Endodermal cell (in vitro differentiated cells): ENCODE results near the gene NAPSA. TPM values are rescaled to one million over a fixed set of nuclear protein-coding genes. Genes with fewer than 3 reads are reported as not detected.
A peak's percentile ranks its signal among the peaks of the same experiment; 100 is the strongest.

ENCODE experiments used
- DNase-seq: peaks from one replicate; pipeline ENCODE4 v3.0.0-alpha.2; 2017
- H3K27ac ChIP-seq: 2 replicates; pipeline ENCODE4 v1.5.1; 2013; ENCODE audit warnings: mild to moderate bottlenecking, low read depth, low read length, moderate library complexity
- H3K27me3 ChIP-seq: 2 replicates; pipeline ENCODE4 v1.6.1; 2013; ENCODE audit warnings: mild to moderate bottlenecking, low read length, moderate library complexity; ENCODE audit not compliant: insufficient read depth, control insufficient read depth, poor library complexity, severe bottlenecking
- H3K36me3 ChIP-seq: 2 replicates; pipeline ENCODE4 v1.7.0; 2013; ENCODE audit warnings: mild to moderate bottlenecking, low read length, moderate library complexity; ENCODE audit not compliant: control insufficient read depth, insufficient read depth
- H3K4me1 ChIP-seq: one replicate; pipeline ENCODE4 v1.7.0; 2013; ENCODE audit warnings: low read length; ENCODE audit not compliant: control insufficient read depth, insufficient read depth
- H3K4me3 ChIP-seq: 2 replicates; pipeline ENCODE4 v1.5.1; 2013; ENCODE audit warnings: mild to moderate bottlenecking, low read length, moderate library complexity
- H3K9ac ChIP-seq: 2 replicates; pipeline ENCODE4 v1.6.1; 2013; ENCODE audit warnings: mild to moderate bottlenecking, low read length, moderate library complexity; ENCODE audit not compliant: poor library complexity, severe bottlenecking; ENCODE audit errors: extremely low read depth
- H3K9me3 ChIP-seq: 2 replicates; pipeline ENCODE4 v1.6.1; 2013; ENCODE audit warnings: mild to moderate bottlenecking, low read length, moderate library complexity; ENCODE audit not compliant: control insufficient read depth
- H3K27ac Mint-ChIP-seq: 2 replicates; pipeline ENCODE4 v1.8.0; 2020; ENCODE audit warnings: mixed read lengths
- H3K27me3 Mint-ChIP-seq: 2 replicates; pipeline ENCODE4 v1.8.0; 2021; ENCODE audit warnings: mild to moderate bottlenecking, mixed read lengths; ENCODE audit not compliant: insufficient read depth
- H3K36me3 Mint-ChIP-seq: 2 replicates; pipeline ENCODE4 v1.8.0; 2020; ENCODE audit warnings: low read depth, mixed read lengths
- H3K4me1 Mint-ChIP-seq: 2 replicates; pipeline ENCODE4 v1.8.0; 2020; ENCODE audit warnings: mixed read lengths
- H3K4me3 Mint-ChIP-seq: 2 replicates; pipeline ENCODE4 v1.8.0; 2020; ENCODE audit warnings: mild to moderate bottlenecking, moderate library complexity, mixed read lengths
- H3K9me3 Mint-ChIP-seq: 2 replicates; pipeline ENCODE4 v1.8.0; 2020; ENCODE audit warnings: mild to moderate bottlenecking, mixed read lengths
- CTCF ChIP-seq: fragments of 200-600 bp; sonication (generic); conservative IDR thresholded peaks from 2 replicates; pipeline ENCODE4 v1.5.0; 2021; ENCODE audit warnings: antibody characterized with exemption, mild to moderate bottlenecking
- WGBS, 2 experiments: methylation state at CpG; one replicate each; pipeline versions ENCODE4 v1.1.5 to v1.1.7; 2013; ENCODE audit warnings: missing lambda C conversion rate in 2 of 2, mixed read lengths in 1 of 2; ENCODE audit not compliant: insufficient coverage in 1 of 2, insufficient read length in 1 of 2; 5-methylcytosine and 5-hydroxymethylcytosine counted together
- total RNA-seq, 2 donors: library from RNA; stranded (reverse); fragmentation: NEBNext Ultra II Directional in 1 of 2; extraction: Animal tissue kit (Norgen Biotek cat#: 25700) in 1 of 2; gene quantifications; 2 replicates in 1 of 2; 3 replicates in 1 of 2; pipeline ENCODE4 v1.2.1, GENCODE V29; 2021

The NAPSA gene
- total RNA-seq, 2 donors from 2014 or later: 0.91 to 1.5 TPM

GRCh38 chr19:50328873-50329145 is 36.6 kb downstream of the NAPSA start:
- no peak overlapping the region for H3K4me3 ChIP-seq
- no peaks in the 10 kb centered on the region for H3K9me3 ChIP-seq
- Mint-ChIP-seq H3K9me3 (peaks cover 13% of the 10 kb centered on the region), H3K27ac (no peak overlapping the region), H3K4me3 (no peak overlapping the region), H3K27me3 (peaks cover 61% of the 10 kb centered on the region), H3K36me3 (peaks cover 4% of the 10 kb centered on the region), H3K4me1 (peaks cover 41% of the 10 kb centered on the region)
- peaks cover 17% of the 10 kb centered on the region for H3K27me3 ChIP-seq
- no peak for DNase-seq
- no peak overlapping the region for H3K9ac ChIP-seq
- no peaks in the 10 kb centered on the region for H3K36me3 ChIP-seq
- no peak overlapping the region for H3K27ac ChIP-seq
- 23 to 37% methylated on average over 9 to 38 of the region's 40 CpGs for WGBS, 2 experiments
- no peak for TF ChIP-seq CTCF
- H3K4me1 ChIP-seq: no peaks in the 10 kb centered on the region

GRCh38 chr19:50328224-50328872 is 37.1 kb downstream of the NAPSA start:
- Histone ChIP-seq H3K36me3 (no peaks in the 10 kb centered on the region), H3K4me3 (no peak overlapping the region), H3K4me1 (no peaks in the 10 kb centered on the region), H3K27me3 (peaks cover 17% of the 10 kb centered on the region), H3K9me3 (no peaks in the 10 kb centered on the region), H3K9ac (no peak overlapping the region), H3K27ac (no peak overlapping the region)
- Mint-ChIP-seq H3K4me3 (no peak overlapping the region), H3K9me3 (peaks cover 13% of the 10 kb centered on the region), H3K36me3 (peaks cover 4% of the 10 kb centered on the region), H3K4me1 (peaks cover 41% of the 10 kb centered on the region), H3K27ac (no peak overlapping the region), H3K27me3 (peaks cover 61% of the 10 kb centered on the region)
- DNase-seq: peak; percentile 72
- 41 to 43% methylated on average over 21 to 104 of the region's 104 CpGs for WGBS, 2 experiments
- TF ChIP-seq CTCF: peak; percentile 47

GRCh38 chr19:50327461-50328223 is 37.8 kb downstream of the NAPSA start:
- TF ChIP-seq CTCF: no peak
- H3K36me3 Mint-ChIP-seq: peaks cover 4% of the 10 kb centered on the region
- Histone ChIP-seq H3K9ac (no peak overlapping the region), H3K27ac (no peak overlapping the region), H3K36me3 (no peaks in the 10 kb centered on the region), H3K27me3 (peaks cover 17% of the 10 kb centered on the region), H3K4me1 (no peaks in the 10 kb centered on the region), H3K4me3 (no peak overlapping the region), H3K9me3 (no peaks in the 10 kb centered on the region)
- H3K4me3 Mint-ChIP-seq: peak overlapping the region; percentile 44
- H3K27me3 Mint-ChIP-seq: peaks cover 59% of the 10 kb centered on the region
- whole genome bisulfite sequencing, 2 experiments: 52 to 69% methylated on average over 9 to 20 of the region's 20 CpGs
- DNase-seq: no peak
- H3K27ac Mint-ChIP-seq: no peak overlapping the region
- peaks cover 13% of the 10 kb centered on the region for H3K9me3 Mint-ChIP-seq
- H3K4me1 Mint-ChIP-seq: peaks cover 39% of the 10 kb centered on the region
